GM19455 (cell line): Measurements from ENCODE around the gene NSL1.
"Not testable (repeated sequence)": the region's sequence is repeated elsewhere in the genome, so short reads cannot be mapped to it uniquely, and the experiment has no call there.

Experiments used
- ATAC-seq: cut with Tn5 transposase; IDR thresholded peaks from one replicate; pipeline ENCODE4 v1.9.1; 2021; ENCODE audit not compliant: unreplicated experiment

Gene NSL1

DNA sequence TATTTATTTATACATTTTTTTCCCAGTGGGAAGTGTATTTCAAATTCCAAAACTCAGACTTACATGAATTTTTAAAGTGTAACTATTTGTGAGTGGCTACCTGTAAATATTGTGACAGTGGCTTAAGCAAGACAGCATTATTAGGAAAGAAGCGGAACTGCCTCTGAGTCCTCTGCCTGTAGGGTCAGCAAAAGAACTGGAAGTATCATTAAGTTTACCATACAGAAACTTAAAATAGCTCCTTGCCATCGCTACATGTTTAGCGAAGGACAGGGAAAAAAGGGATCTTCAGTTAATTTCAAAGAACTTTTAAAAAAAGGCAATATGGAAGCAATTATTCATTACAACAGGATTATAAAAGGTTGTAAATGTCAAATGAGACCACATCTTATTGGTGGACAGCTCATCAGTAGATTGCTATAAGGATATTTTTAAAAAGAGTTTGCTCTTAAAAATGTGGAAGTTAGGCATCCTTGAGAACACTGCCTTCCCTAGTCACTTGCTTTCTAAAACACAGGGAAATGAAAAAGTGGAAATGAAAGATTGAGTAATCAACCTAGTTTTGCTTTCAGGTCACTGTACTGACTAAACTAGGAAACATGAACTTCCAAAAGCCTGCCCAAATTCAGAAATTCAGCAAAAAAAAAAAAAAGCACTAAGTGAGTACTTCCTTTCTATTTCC is 39.2 kb downstream of the NSL1 start:
- ATAC-seq = no peak

DNA sequence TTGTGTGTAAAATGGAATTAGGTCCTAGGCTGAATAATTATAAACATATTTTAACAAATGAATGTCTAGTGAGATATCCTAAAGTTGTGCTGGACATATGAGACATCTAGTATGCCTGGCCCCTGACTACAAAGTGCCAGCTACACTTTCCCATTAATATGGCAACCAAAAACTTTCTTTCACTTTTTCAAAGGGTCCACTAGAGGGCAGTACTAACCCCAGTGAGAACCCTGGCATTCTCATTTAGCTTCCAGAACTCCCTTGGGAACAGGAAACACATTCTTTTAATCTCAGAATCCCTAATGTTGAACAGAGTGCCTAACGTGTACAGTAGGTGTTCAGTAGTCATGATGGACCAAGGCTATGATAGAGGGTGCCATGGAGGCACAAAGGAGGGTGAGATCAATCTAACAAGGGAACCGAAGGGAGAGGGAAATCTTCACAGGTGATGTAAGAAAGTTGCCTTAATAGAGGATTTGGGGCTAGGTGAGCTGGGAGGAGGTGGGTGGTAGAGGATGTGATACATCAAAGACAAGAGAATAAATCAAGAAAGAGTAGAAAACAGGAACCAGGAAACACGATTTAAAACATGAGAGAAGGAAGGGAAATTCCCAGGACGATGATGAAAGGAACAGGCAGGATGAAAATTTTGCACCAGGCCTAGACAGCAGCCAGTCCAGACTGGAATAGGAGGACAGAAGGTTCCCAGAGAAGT is 41.6 kb downstream of the NSL1 start:
- no peak for ATAC-seq

DNA sequence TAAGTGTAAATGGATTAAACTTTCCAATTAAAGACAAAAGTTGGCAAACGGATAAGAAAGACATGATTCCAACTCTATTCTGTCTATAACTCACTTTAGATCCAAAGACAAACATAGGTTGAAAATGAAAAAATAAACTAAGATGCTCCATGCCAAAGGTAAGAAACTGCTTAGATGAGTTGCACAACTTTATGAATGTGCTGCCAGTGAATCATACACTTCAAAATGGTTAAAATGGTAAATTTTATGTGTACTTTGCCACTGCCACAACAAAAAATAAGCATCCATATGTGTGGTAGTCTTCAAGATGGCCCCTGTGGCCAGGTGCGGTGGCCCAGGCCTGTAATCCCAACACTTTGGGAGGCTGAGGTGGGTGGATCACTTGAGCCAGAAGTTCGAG is 45.0 kb downstream of the NSL1 start:
- no peak for ATAC-seq

DNA sequence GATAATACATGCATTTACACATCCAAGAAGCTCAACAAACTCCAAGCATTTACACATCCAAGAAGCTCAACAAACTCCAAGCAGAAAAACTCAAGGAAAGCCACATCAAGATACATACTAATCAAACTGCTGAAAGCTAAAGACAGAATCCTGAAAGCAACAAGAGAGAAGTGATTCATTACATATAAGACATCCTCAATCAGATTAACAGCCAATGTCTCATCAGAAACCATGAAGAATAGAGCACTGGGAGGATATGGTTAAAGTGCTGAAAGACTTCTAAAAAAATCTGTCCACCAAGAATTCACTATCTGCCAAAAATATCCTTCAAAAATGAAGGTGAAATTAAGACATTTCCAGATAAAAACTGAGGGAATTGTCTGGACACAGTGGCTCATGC is 46.3 kb downstream of the NSL1 start:
- ATAC-seq = no peak

DNA sequence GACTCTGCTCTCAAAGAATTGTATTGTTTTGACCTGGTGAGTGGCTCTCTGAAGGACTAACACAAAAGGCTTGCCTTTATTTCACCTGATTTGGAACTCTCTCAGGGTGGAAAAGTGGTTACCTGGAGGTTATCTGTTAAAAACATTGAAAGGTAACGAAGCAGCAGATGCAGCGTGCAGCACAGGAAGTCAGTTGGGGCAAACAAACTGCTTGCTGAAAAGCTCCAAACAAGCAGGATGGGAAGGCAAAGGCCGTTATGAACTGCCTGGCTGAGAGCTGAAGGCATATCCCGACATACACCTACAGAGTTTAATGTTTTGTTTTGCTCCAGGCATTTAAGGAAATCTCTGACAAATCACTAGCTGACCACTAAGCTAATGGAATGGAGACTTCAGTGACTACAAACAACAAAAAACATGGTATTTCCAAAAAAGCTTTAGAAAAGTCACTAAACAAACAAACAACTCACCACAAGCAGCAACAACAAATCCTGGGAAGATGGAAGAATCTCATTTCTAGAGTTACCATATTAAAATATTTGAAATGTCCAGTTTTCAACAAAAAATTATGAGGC is 47.6 kb downstream of the NSL1 start:
- ATAC-seq = no peak

DNA sequence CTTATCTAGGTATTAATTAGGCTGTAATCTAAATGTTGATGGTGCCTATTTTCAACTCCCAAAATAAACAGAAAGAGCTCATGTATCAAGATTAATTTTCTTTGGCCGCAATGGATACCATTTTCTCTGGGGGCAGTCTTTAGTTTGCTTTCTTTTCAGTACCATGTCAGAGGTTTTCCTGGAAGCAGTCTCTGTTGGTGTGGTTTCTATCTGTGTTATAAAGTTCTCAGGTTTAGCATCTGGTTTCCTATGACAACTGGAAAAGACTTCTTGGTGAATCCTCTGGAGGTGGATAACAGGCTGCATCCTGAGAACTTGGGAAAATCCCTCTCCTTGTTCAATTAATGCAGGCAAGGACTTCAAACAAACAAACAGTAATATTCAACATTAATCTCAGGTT is 53.2 kb downstream of the NSL1 start:
- ATAC-seq = no peak

DNA sequence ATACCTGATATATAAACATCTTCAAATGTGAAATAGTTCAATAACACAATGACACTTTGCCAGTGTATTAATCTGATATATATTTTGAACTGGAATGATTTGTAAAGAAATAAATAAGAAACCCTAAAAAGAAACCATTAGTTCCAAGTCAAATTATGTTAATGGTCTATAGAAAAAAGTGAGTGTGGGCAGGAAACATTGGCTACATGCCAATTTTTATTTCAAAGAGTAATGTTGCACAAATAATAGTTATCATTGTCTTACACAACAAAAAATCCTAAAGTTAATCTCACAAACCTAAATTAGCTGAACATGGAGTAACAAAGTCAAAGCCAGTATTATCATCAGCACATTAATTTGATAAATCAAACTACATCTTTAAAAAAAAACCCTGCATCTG is 54.0 kb downstream of the NSL1 start:
- no peak for ATAC-seq

DNA sequence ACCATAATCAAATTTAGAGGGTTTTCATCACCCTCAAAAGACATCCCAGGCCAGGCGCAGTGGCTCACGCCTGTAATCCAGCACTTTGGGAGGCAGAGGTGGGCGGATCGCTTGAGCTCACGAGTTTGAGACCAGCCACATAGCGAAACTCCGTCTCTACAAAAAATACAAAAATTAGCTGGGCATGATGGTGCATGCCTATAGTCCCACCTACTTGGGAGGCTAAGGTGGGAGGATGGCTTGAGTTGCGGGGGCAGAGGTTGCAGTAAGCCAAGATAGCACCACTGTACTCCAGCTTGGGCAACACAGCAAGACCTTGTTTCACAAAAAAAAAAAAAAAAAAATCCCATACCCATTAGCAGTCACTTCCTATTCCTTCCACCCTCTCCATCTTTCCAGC is 58.5 kb downstream of the NSL1 start:
- ATAC-seq = no peak

DNA sequence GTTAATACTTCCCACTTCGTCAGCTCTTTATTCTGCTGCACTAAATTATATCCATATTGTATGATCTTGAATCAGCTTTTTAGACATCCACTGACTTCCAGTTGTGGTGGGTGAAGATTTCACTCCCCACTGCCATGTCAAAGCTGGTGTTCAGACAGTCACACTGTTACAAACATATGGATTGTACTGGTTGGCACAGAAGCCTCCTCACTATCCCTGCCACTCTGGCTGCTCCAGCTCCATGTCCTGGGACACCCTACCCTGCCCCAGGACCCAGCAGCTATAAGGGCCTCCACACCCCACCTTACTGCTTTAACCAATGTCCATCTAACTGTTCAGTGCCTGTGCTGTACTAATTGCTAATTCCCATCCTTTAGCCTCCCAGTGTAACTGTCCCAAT is 59.9 kb downstream of the NSL1 start:
- ATAC-seq = no peak

DNA sequence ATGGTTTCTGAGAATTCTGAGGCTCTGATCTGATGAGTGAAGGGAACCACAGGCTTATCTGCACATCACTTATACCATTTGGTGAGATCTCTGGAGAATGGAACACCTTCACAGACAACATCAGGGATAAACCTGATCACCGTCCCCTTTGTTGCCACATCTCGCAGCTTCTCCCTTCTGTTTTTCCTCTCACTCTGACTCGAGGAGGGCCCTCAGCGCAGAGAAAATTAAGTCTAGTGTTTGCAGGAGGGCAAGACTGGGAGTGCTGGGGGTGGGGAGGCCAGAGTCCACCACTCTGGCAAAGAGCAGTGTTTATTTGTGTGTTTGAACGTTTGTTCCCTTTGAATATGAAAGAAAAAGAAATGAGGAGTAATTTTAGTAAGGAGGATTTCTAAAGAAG is 63.0 kb downstream of the NSL1 start:
- no peak for ATAC-seq

DNA sequence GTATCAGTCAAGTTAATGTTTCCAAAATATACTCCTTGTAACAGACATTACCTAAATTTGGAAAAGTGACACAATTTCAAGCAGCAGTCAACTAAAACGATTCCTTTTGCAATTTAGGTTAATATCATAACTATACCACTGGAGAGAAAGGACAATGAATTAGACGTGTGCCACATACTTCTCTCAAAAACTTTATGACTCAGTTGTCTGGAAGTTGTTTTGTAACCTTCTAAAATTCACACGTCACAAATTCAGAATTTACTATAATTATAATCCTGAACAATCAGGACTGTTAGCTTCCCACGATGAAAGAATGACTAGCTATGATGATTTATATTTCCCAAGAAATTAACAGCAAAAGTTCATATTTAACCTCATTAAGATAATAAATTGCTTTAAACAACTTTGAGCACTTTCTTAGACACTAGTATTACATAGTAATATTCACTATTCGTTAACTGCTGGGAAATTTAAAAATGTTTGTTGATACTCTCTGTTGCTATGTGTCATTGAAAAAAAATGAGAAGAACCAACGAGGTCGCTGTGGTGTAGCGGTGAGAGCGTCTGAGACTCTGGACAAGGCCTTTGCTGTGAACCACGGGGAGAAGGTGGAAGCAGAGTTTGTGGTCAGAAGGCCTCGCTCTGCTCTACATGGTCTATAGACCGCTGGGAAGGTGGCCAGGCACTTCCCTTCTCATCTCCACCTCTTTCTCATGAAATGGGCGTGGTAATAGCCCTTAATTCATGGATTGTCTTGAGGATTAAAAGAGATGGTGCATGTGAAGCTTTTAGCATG is 64.0 kb downstream of the NSL1 start:
- no peak for ATAC-seq

DNA sequence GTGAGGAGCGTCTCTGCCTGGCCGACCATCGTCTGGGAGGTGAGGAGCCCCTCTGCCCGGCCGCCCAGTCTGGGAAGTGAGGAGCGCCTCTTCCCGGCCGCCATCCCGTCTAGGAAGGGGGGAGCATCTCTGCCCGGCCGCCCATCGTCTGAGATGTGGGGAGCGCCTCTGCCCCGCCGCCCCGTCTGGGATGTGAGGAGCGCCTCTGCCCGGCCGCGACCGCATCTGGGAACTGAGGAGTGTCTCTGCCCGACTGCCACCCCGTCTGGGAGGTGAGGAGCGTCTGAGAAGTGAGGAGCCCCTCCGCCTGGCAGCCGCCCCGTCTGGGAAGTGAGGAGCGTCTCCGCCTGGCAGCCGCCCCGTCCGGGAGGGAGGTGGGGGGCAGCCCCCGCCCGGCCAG is 66.9 kb downstream of the NSL1 start:
- ATAC-seq = not testable (repeated sequence)

DNA sequence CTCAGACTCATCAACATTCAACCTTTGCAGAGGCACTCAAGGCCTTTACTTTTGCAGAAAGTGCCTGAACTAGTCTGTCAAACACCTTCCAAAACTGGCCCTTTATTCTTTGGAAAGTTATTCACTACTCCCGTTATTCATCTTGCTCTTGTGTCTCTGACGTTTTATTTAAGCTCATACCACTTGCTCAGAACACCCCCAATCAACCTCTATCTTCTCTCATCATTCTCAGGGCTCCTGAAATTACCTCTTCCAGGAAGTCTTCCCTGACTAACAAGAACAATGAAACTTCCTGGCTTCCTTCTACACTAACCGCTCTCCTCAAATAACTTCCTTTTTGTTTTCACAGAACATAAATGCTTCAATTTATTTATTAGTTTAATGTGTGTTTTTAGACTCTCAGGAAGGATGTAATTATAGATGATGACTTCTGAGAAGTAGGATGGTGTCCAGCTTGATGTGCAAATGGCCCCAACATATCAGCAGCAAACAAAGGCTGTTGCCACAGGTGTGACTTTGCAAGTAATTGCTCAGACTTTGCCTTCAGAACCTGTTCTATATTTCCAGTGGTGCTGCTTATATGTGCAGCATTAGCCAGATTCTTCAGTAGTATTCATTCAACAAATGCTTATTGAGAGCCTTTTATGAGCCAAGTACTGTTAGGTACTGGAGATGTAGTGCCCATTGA is 69.2 kb downstream of the NSL1 start:
- no peak for ATAC-seq

DNA sequence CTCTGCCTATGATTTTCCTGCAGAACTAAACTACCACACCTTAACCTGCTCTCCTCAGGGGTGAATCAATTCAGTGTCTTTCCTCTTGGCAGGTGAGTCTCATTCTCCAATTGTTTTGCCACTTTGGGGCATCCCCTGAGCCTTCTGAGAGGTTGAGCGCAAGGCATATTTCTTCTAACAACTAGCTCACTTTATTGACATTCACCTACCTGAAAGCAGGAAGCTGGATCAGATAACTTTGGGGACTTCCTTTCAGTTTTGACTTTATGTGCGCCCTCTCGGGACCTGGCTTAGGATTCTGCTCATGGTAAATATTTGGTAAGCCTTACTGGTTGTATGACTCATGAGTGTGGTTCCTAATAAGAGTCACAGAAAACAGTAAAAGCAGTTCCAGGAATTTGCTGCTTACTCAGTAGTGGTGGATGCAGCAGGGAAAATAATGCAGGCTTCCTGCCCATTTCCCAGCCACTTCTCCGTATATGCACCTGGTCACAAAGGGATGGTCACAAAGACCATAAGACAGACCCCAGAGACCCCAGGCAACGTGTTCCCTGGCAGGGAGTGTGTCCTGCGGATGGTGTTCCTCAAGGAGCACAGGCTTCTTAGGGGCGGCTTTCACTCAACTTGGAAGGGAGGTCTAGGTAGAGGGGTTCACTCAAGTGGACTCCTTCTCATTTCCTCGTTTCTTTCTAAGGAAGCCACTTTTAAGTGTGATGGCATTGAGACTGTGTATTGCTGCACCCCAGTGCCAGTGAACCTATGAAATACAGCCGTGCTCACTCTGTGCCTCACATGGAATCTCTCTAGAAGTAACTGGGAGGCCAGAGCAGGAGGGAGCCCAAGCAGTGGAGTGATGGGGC is 70.0 kb downstream of the NSL1 start:
- ATAC-seq = no peak

DNA sequence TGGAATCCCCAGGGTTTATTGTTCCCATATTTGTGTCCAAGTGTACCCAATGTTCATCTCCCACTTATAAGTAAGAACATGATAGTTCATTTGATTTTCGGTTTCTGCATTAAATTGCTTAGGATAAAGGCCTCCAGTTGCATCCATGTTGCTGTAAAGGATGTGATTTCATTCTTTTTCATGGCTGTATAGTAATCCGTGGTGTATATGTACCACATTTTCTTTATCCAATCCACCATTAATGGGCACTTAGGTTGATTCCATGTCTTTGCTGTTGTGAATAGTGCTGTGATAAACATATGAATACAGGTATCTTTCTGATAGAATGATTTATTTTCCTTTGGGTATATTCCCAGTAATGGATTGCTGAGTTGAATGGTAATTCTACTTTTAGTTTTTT is 71.9 kb downstream of the NSL1 start:
- no peak for ATAC-seq

DNA sequence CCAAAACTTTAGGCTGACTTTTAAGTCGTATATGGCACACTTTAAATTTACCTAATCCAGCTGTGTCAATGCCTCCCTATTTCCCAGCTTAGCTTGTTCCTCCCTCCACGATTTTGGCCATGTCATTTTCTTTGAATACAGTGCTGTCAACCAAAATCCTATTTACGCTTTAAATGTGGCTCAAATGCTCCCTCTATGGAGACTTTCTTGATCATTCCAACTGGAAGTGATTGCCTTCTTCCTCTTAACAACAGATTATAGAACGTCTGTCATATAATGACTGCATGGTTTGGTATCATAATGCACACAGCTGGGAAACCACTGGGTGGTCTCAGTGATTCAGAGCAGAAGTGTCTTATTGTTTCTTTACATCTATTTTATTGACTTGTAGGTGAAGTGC is 73.1 kb downstream of the NSL1 start:
- no peak for ATAC-seq

DNA sequence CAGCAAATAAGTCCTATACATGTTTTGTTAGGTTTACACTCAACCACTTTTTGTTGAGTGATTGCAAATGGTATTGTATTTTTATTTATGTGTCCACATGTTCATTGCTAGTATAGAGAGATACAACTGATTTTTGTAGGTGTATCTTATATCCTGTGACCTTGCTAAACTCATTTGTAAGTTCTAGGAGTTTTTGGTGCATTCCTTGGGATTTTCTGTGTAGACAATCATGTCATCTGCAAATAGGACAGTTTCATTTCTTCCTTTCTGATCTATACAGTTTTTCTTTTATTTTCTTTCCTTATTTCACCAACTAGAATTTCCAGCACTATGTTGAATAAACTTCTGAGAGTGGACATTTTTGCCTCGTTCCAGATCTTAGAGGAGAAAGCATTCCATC is 75.4 kb downstream of the NSL1 start:
- ATAC-seq = no peak

DNA sequence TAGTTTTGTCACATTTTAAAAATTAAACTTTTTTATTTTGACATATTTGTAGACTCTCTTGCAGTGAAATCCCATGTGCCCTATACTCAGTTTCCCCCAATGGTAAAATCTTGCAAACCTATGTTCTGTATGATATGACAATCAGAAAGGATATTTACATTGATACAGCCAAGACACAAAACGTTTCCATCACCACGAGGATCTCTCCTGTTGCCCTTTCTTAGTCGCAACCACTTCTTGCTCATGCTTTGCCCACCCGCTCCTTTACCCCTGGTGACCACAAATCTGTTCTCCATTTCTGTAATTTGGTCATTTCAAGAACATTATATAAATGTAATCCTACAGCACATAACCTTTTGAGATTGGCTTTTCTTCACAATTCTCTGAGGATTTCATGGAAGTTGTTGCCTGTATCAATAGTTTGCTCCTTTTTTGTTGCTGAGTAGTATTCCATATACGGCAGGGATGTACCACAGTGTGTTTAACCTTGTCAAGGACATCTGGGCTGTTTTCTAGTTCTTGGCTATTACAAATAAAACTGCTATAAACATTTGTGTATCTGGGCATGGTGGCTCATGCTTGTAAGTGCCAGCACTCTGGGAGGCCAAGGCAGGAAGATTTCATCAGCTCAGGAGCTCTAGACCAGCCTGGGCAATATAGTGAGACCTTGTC is 78.0 kb downstream of the NSL1 start:
- ATAC-seq = no peak

DNA sequence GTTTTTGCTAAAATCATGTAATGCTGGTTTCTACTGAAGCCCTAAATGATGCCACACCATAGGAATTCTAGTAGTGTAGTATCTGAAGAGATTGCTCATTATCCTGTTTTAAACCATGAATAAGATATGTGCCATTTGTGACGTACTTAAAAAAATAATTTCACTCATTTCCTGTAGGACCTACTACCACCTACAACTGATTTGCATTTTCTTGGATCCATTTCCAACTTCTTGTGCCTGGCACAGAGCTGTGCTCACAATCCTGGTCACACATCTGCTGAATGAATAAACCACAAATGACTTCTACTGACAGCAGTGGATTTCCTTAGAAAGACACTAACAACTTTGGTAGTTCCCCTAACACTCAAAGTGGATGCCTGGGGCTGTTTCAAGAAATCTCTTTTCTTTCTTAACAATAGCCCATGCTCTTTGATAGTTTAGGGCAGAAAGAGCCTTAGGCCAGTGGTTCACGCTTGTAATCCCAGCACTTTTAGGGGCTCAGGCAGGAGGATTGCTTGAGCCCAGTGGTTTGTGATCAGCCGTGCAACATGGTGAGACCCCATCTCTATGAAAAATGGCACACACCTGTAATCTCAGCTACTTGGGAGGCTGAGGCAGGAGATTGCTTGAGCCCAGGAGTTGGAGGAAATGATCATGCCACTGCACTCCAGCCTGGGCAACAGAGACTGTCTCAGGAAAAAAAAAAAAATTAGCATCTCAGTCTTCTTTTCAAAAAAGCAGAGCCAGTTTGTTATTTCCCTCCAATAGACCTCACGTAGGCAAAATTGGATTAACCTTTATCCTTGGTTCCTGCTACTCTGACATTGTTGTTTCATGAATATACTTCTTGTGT is 78.9 kb downstream of the NSL1 start:
- no peak for ATAC-seq
